HG03432 (cell line): ENCODE data around the gene BSN.

ENCODE experiments used
- ATAC-seq: cut with Tn5 transposase; IDR thresholded peaks from one replicate; pipeline ENCODE4 v1.9.1; 2021; ENCODE audit warnings: mild to moderate bottlenecking, moderate library complexity; ENCODE audit not compliant: unreplicated experiment

BSN gene

GRCh38 chr3:49712631-49713317 lies 158.5 kb downstream of the BSN start:
- ATAC-seq, result no peak

- ATAC-seq, result no peak
Measured at GRCh38 chr3:49713336-49714105, 159.2 kb downstream of the BSN start.

- ATAC-seq, result no peak
Measured at GRCh38 chr3:49714728-49715550, 160.7 kb downstream of the BSN start.

GRCh38 chr3:49715611-49716121 lies 161.4 kb downstream of the BSN start:
- no peak for ATAC-seq

- ATAC-seq, result no peak
Measured at GRCh38 chr3:49716169-49716568, 161.9 kb downstream of the BSN start.

- ATAC-seq, result no peak
Measured at GRCh38 chr3:49716691-49717210, 162.5 kb downstream of the BSN start.

GRCh38 chr3:49717211-49717958 lies 163.1 kb downstream of the BSN start:
- no peak for ATAC-seq

- no peak for ATAC-seq
Measured at GRCh38 chr3:49717959-49718857, 163.9 kb downstream of the BSN start.

- ATAC-seq, result no peak
Measured at GRCh38 chr3:49718858-49719213, 164.6 kb downstream of the BSN start.

- peak; percentile 50 for ATAC-seq
Measured at GRCh38 chr3:49719214-49719884, 165.1 kb downstream of the BSN start, which contains the start of gene AMIGO3. AMIGO3 (minus strand) TSS chr3:49719684; CDS start chr3:49719465, 219 bp downstream.
